Measurements from ENCODE around the gene STAT6.
A peak's percentile ranks its signal among the peaks of the same experiment; 100 is the strongest.
"Not testable (repeated sequence)": the region's sequence is repeated elsewhere in the genome, so short reads cannot be mapped to it uniquely, and the experiment has no call there.

The STAT6 gene

GRCh38 chr12:57089271-57090245 lies 21.6 kb downstream of the STAT6 start:
- peak in 1 of 2 donors; percentile 45 for DNase-seq (ENCODE audit: low read depth in 2 of 2)

DNA sequence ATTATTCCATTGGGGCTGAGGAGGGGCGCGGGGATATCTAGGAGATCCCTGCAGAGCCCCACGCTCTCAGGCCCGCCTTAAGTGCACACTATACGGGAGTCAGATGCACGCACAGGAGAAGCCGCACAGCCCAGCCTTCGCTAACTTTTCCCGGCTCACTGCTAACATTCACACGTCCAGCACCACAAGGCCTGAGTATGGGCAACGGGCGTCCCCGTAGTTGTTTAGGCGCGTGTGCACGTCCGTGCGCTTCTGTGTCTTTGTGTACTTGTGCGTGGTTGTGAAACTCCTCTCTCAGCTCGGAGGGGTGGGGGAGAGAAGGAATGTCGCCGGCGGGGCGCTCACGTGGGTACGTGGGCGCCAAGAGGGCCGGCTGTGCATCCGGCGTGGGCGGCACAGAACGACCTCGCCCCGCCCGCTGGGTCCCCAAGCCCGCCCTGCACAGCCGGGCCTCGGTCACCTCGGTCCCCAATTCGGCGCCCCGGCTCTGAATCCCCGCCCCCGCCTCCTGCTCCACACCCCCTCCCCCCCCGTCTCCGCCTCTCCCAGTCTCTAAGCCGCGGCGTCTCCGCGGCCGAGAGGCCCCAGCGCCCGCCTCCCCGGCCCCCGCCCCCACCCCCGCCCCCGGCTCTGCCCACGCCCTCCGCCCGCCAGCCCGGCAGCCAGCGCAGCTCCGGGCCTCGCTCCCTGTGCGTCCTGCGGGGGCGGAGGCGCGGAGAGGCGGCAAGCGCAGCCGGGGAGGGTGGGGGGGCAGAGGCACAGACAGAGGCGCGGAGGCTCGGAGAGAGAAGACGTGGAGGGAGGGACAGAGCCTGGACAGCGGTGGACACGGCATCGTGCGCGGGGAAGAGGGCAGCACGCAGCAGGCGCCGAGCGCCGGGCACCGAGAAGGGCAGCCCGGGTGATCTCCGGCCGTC lies 22.6 kb downstream of the STAT6 start, which contains the start of gene NAB2:
Gene NAB2 (plus strand): TSS at position 761 of the 917 bp plus-strand sequence. CDS start 158 bp downstream, outside the sequence.
- peak; percentile 88 to 91 for DNase-seq (ENCODE audit: low read depth in 2 of 2)

GRCh38 chr12:57087691-57088353 lies 23.3 kb downstream of the STAT6 start:
- DNase-seq (ENCODE audit: low read depth in 2 of 2) = peak; percentile 87 to 91

GRCh38 chr12:57087010-57087690 lies 24.0 kb downstream of the STAT6 start:
- peak; percentile 88 to 93 for DNase-seq (ENCODE audit: low read depth in 2 of 2)

DNA sequence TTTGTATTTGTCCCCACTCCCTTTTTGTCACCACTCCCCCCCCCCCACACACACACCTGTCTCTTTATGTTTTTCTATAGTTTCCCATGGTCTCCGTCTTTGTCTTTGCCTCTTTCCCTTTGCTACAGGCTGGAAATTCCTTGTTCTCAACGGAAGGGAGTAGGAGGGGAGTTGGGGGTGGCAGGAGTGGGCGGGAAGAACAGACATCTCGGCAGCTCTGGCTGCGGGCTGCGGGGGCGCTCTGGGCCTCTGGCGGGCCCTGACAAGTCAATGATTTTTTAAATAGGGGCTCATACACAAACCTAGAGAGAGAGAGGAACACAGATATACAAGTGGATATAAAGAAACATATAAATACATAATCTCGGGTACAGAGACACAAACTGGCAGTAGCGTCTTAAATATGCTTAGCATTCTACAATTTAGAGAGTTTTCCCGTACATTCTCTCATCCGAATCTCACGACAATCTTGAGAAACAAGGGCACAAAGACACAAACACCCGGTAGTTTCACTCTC lies 24.6 kb downstream of the STAT6 start:
- peak; percentile 45 to 53 for DNase-seq (ENCODE audit: low read depth in 2 of 2)

DNA sequence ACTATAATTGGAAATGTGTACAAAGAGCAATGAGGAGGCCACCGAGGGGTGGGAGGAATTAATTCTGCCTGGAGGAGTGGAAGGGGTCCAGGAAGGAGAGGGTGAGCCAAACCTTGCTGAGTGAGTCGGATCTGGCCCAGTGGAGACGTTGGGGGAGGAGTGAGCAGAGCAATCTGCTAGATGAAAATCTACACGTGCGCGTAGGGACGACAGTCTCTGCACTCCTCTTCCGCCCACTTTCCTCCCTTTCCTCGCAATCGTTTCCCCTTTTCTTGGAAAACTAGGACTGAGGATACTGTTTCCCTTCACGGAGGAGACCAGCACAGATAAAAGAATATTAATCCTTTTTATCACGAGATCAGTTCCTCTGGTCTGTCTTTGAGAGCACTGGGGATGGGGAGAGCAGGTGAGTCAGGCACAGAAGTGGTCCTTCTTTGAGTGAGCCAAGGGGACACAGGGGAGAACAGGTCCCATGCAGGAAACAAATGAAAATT lies 25.1 kb downstream of the STAT6 start:
- peak; percentile 35 to 36 for DNase-seq (ENCODE audit: low read depth in 2 of 2)

DNA sequence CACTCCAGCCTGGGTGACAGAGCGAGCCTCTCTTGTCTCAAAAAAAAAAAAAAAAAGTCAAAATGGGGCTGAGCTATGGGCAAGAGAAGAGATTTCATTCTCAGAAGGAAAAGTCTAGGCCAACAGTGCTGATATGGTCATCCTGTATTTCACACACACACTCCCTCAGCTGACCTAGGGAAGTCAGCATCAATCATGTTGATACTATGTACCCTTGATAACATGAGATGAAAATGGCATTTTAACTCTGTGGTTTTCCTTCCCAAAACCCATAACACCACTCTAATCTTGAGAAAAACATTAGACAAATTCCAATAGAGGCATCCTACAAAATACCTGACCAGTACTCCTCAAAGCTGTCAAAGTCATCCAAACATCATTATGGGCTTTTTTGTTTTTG lies 30.3 kb downstream of the STAT6 start:
- DNase-seq (ENCODE audit: low read depth in 2 of 2) = no peak

DNA sequence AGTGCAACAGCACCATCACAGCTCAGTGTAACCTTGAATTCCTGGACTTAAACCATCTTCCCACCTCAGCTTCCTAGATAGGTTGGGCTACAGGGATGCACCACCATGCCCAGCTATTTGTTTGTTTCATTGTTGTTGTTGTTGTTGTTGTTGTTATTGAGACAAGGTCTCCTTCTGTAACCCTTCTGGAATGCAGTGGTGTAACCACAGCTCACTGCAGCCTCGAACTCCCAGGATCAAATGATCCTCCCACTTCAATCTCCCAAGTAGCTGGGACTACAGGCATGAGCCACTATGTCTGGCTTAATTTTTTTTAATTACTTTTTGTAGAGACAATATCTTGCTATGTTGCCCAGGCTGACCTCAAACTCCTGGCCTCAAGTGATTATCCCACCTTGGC lies 31.3 kb downstream of the STAT6 start:
- no peak for DNase-seq (ENCODE audit: low read depth in 2 of 2)

- DNase-seq (ENCODE audit: low read depth in 2 of 2) = peak; percentile 94 to 95
These were observed 32.4 kb downstream of the STAT6 start, which contains the start of gene NEMP1 for GRCh38 chr12:57078519-57079404. TSS of gene NEMP1 (minus strand) at chr12:57078791. CDS start at chr12:57078745, 46 bp downstream.

GRCh38 chr12:57073566-57074450 lies 37.4 kb downstream of the STAT6 start:
- DNase-seq (ENCODE audit: low read depth in 2 of 2) = not testable (repeated sequence)

- no peak for DNase-seq (ENCODE audit: low read depth in 2 of 2)
These were observed 38.5 kb downstream of the STAT6 start for GRCh38 chr12:57072661-57073060.

- DNase-seq (ENCODE audit: low read depth in 2 of 2) = peak in 1 of 2 donors; percentile 40
These were observed 41.6 kb downstream of the STAT6 start for GRCh38 chr12:57069523-57069922.

- no peak for DNase-seq (ENCODE audit: low read depth in 2 of 2)
These were observed 44.9 kb downstream of the STAT6 start for GRCh38 chr12:57066245-57066644.

DNA sequence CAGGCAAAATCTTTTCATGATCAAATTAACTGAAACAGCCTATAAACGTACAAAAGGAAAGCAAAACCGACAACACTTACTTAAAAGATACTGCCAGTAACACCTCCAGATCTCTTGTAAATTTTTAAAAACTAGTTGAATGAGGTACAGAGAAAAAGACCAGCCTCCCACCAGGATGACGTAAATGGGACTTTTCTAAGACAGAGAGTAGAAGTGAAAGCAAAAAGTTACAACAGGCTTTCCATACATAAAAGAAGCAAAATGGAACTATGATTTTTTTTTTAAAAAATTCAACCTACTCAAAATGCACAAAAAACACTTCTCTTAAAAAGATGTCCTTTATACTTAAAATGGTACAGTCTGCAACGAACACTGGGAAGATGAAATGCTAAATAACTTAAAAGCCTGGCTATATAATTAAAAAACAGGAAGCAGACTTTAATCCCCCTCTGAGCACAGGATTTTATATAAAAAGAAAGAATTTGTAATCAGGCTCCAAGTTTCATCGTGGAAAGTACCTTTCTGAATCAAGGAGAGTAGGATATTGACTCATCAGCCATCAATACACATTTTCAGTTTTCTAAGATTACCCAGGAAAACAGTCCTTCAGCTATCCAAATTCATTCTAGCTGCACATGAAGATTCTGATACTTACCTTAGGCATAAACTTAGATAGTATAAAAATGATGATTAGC lies 47.0 kb downstream of the STAT6 start:
- no peak for DNase-seq (ENCODE audit: low read depth in 2 of 2)

GRCh38 chr12:57058454-57058853 lies 52.7 kb downstream of the STAT6 start:
- no peak for DNase-seq (ENCODE audit: low read depth in 2 of 2)

GRCh38 chr12:57057067-57057751 lies 54.0 kb downstream of the STAT6 start:
- no peak for DNase-seq (ENCODE audit: low read depth in 2 of 2)

DNA sequence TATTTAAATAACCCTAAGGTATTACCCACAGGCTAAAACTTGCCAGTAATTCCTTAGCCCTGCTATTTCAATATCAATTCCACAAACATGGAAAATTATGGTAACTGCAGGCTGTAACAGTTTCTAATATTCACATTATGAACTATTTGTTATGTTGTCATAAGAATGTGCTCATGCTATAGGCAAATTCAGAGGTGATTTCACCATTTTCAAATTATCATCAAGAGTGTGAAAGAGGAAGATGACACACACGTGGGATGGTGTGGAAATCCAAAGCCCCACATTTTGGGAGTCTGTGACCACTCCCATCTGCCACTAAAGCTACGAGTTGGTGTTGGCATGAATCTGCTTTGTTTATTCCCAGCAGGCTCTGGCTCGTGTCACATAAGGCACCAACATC lies 55.3 kb downstream of the STAT6 start:
- DNase-seq (ENCODE audit: low read depth in 2 of 2) = no peak

Measured in stimulated activated CD8-positive, alpha-beta memory T cell treated with anti-CD3 and anti-CD28 coated beads, Interleukin-15, amount 100 ng/mL, for 48 hours (primary cell).